Stimulated activated CD4-positive, alpha-beta T cell treated with anti-CD3 and anti-CD28 coated beads, Interleukin-12 subunit alpha, Interleukin-12 subunit beta, amount 100 ng/mL, for 4 hours (primary cell): Measurements from ENCODE around the gene NCOA1.
"Not testable (repeated sequence)": the region's sequence is repeated elsewhere in the genome, so short reads cannot be mapped to it uniquely, and the experiment has no call there.

Source experiments
- DNase-seq: peaks from one replicate; pipeline ENCODE4 v3.0.0-alpha.2; 2020

The NCOA1 gene

DNA sequence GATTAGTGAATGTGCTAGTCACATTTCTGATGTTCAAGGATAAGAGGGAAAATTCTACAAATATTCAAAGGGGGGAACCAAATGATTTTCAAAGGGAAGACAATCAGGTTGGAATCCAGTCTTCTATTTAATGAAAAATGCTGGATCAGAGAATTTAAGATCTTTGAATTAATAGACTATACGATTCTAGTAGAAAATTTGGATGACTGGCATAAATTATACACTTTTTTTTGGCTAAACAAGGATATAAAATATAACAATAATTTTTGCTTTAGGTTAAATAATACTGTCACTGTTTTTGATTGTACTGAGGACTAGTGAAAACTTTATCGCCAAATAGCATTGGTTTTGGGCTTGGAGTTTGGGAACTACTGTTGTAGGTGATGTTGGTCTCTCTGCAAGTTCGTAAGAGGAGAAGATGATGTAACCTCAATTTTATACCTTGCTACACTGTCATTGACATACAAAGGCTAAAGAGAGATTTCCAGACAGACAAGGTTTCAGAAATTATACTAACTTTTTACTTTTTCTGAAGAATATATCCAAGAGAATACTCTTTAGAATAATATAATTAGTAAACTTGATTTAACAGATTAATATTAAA lies 51.3 kb downstream of the NCOA1 start:
- DNase-seq, result no peak

- no peak for DNase-seq
Measured at GRCh38 chr2:24543252-24543651, 52.2 kb downstream of the NCOA1 start.

DNA sequence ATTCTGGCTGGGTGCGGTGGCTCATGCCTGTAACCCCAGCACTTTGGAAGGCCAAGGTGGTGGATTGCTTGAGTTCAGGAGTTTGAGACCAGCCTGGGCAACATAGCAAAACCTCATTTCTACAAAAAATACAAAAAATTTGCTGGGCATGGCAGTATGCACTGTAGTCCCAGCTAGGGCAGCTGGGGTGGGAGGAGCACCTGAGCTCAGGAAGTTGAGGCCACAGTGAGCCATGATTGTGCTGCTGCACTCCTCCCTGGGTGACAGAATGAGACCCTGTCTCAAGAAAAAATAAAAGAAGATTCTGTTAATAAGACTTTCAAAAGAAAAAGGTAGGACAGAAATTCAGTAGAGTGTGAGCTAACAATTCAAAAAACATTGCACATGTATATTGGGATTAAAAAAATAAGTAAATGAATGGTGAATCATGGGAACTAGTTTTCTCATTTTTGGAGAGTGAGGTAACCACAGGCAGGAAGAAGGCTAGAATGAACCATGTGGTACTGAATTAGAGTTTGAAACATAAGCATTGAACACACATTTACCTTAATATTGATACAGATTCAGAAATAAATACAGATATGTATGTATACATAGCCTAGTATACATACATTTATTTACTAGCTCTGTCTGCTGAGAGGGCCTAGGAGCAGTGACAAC lies 53.5 kb downstream of the NCOA1 start:
- no peak for DNase-seq

DNA sequence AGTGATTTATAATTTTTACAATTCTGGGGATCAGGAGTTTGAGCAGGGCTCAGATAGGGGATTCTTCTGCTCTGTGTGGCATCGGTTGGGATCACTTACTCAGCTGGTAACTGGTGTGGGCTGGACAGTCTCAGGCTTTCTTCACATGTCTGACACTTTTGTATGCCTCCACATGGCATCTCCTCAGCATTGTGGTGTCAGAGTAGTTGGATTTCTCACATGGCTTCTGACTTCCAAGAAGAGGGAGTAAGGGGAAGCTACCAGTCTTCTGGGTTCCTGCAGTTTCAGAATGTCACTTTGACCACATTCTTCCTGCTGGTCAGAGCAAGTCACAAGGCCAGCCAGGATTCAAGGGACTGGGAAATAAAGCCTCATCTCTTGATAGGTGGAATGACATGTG lies 55.6 kb downstream of the NCOA1 start:
- DNase-seq, result no peak

- DNase-seq, result no peak
Measured at GRCh38 chr2:24548058-24548457, 57.0 kb downstream of the NCOA1 start.

GRCh38 chr2:24550301-24550700 lies 59.2 kb downstream of the NCOA1 start:
- not testable (repeated sequence) for DNase-seq

DNA sequence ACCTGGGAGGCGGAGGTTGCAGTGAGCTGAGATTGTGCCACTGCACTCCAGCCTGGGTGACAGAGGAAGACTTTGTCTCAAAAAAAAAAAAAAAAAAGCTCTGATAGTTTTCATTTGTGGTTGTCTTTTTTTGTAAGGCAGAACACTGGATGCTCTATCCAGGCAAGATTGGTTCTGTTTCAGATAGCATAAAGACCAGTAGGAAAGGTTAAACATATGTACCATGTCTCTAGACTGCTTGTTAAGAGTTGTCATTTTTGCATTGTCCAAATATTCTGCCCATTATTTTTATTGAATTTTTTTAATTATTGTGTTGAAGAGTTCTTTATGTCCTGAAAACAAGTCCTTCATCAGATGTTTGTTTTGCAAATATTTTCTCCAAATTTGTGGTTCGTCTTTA lies 60.0 kb downstream of the NCOA1 start:
- no peak for DNase-seq

DNA sequence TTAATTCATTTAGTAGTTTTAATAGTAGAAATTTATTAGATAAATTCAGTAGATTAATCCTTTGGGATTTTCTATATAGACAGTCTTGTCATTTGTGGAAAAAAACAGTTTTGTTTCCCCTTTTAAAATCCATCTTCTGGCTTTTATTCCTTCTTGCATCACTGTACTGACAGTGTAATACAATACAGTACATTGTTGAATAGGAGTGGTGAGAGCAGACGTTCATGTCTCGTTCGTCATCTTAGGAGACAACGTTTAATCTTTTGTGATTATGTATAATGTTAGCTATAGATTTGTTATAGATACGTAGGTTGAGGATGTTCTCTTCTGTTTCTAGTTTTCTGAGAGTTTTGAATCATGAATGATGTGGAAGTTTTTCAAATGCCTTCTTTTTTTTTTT lies 61.8 kb downstream of the NCOA1 start:
- DNase-seq, result no peak

GRCh38 chr2:24558781-24559472 lies 67.9 kb downstream of the NCOA1 start:
- DNase-seq, result no peak

DNA sequence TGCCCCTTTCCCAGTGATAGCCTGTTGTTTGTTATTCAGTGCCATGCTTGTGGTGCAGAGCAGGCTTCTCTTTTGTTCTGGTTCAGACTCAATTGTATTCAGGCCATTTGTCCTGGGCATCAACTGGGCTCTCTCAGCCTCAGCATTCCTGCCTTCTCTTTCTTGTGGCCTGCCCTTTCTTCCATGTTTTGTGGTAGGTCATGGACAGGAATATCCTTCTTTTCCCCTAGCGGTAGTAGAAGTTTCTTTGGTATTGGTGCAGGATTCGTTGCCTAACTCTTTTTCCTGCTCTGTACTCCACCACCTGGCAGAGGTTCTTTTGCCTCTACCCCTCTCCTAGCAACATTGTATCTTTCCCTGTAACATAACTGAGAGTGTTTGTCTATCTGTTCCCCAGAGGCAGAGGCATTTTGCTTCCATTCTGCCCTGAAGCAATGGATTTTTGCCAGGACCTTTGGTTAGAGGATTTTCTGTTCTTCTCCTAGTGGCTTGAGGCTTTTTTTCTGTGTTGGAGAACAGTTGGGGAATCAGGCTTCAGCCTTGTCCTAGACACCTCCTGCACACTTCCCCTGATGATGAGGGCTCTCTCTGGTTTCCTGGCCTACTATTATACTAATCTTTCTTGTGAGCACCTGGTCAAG lies 68.5 kb downstream of the NCOA1 start:
- no peak for DNase-seq

DNA sequence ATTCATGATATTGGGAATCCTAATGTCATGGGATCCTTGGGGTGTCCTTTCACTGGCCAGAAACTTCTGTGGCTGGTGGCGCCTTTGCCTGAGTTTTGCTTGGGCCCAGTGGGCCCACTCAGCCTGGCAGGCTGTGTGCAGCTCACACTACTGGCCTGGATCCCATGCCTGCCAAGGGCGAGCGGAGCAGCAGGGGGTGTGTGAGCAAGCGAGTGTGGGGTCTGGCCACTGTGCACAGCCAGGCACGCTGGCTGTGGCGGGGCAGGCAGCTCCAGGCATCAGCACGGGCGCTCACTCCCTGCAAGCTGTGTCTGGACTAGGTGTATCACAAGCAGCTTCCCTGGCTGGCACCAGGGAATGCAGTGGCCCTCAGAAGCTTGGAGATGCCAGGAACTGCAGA lies 74.5 kb downstream of the NCOA1 start:
- no peak for DNase-seq

GRCh38 chr2:24566209-24566608 lies 75.2 kb downstream of the NCOA1 start:
- no peak for DNase-seq

- DNase-seq, result no peak
Measured at GRCh38 chr2:24566630-24567029, 75.6 kb downstream of the NCOA1 start.

DNA sequence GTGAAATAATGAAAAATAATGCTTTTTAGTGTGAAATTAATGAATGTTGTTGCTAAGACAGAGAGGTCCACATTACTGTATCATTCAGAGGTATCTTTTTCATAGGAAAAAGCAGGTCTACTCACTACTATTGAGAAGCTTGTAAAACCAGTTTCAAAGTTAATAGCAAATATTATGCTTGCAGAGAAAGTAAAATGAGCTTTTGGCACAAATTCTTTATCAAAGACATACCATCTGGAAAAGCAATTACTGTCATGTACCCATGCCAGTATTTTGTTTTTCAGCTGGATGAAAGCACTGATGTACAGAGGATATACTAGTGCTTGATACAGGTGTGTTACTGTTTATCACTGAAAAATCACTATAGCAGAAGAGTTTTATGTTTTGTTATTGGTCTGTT lies 77.5 kb downstream of the NCOA1 start:
- no peak for DNase-seq

DNA sequence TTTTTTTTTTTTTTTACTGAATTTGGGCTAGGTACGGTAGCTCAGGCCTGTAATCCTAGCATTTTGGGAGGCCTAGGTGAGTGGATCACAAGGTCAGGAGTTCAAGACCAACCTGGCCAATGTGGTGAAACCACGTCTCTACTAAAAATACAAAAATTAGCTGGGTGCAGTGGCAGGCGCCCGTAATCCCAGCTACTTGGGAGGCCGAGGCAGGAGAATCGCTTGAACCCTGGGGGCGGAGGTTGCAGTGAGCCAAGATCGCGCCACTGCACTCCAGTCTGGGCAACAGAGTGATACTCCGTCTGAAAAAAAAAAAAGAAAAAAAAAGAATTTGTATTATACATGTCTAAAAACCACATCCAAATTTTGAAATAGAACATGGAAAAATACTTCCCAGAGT lies 78.5 kb downstream of the NCOA1 start:
- DNase-seq, result not testable (repeated sequence)

GRCh38 chr2:24570225-24570624 lies 79.2 kb downstream of the NCOA1 start:
- DNase-seq, result no peak

- no peak for DNase-seq
Measured at GRCh38 chr2:24571828-24572442, 80.9 kb downstream of the NCOA1 start.

DNA sequence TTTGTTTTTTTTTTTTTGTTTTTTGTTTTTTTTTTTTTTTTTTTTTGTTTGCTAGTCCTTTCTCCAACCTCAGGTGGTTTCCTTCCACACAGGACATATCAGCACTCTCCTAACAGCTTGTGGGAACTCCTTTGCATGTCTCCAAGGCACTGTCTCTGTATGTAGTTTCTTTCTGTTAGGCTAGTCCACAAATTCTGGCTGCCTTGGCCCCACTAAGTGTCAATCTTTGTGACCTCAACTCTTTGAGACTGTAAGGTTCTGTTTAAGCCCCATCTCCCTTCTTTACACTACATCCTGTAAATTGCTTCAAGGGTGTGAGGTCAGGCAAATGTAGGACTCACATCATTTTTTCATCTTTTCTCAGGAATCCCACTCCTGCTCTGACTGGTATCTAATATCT lies 85.1 kb downstream of the NCOA1 start:
- no peak for DNase-seq

GRCh38 chr2:24576617-24577016 lies 85.6 kb downstream of the NCOA1 start:
- no peak for DNase-seq

- DNase-seq, result no peak
Measured at GRCh38 chr2:24577481-24577880, 86.4 kb downstream of the NCOA1 start.

GRCh38 chr2:24579053-24579803 lies 88.2 kb downstream of the NCOA1 start:
- no peak for DNase-seq

DNA sequence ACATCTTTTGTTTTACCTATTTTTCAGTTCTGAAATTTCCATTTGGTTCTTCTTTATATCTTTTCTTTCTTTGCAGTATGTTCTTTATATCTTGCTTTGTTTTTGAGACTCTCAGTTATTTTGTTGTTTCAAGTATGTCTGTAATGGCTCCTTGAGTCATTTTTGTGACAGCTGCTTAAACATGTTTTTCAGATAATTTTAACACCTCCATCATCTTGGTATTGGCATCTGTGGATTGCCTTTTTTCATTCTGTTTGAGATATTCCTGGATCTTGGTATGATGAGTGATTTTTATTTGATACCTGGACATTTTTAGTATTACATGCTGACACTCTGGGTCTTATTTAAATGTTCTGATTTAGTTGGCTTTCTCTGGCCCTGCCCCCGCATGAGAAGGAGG lies 89.5 kb downstream of the NCOA1 start:
- no peak for DNase-seq

- DNase-seq, result not testable (repeated sequence)
Measured at GRCh38 chr2:24581971-24582370, 90.9 kb downstream of the NCOA1 start.
